Kidney (tissue), 14 donors: Measurements from ENCODE around the gene REEP3. TPM values are rescaled to one million over a fixed set of nuclear protein-coding genes. Genes with fewer than 3 reads are reported as not detected.
A peak's percentile ranks its signal among the peaks of the same experiment; 100 is the strongest.

ENCODE experiments used
- DNase-seq, 5 donors: peaks; one replicate each; pipeline ENCODE4 v3.0.0-alpha.2; 2013 to 2020
- FAIRE-seq: peaks from 2 replicates; lab custom pipeline; 2012; peaks lifted over from hg19 to GRCh38; lab: Jason Lieb, UNC
- H3K27ac ChIP-seq, 2 donors: one replicate each; pipeline ENCODE4 v1.7.0; 2013; ENCODE audit warnings: low read depth in 2 of 2, low read length in 2 of 2, inconsistent platforms in 1 of 2
- H3K27me3 ChIP-seq: one replicate; pipeline ENCODE4 v1.7.1; 2013; ENCODE audit warnings: low read length, inconsistent platforms; ENCODE audit not compliant: control insufficient read depth, insufficient read depth
- H3K36me3 ChIP-seq, 3 donors: one replicate each; pipeline versions ENCODE4 v1.7.0 to v1.7.1; 2013; ENCODE audit warnings: low read length in 3 of 3, control low read depth in 1 of 3, inconsistent platforms in 1 of 3; ENCODE audit not compliant: insufficient read depth in 3 of 3, control insufficient read depth in 2 of 3
- H3K4me1 ChIP-seq, 3 donors: one replicate each; pipeline versions ENCODE4 v1.7.0 to v1.7.1; 2013; ENCODE audit warnings: low read length in 3 of 3, inconsistent platforms in 1 of 3, low read depth in 1 of 3; ENCODE audit not compliant: control insufficient read depth in 2 of 3, insufficient read depth in 2 of 3
- H3K4me3 ChIP-seq, 3 donors: one replicate each; pipeline versions ENCODE4 v1.7.0 to v1.8.1; 2013; ENCODE audit warnings: low read length in 3 of 3, control low read depth in 1 of 3, inconsistent platforms in 1 of 3
- H3K9ac ChIP-seq, 3 donors: one replicate each; pipeline versions ENCODE4 v1.7.0 to v1.7.1; 2013; ENCODE audit warnings: low read length in 3 of 3, control low read depth in 1 of 3, inconsistent platforms in 1 of 3
- H3K9me3 ChIP-seq, 3 donors: one replicate each; pipeline versions ENCODE4 v1.7.0 to v1.7.1; 2013; ENCODE audit warnings: low read length in 3 of 3, control low read depth in 1 of 3, inconsistent platforms in 1 of 3; ENCODE audit not compliant: control insufficient read depth in 2 of 3, insufficient read depth in 1 of 3
- intact Hi-C: fragments of 100-400 bp; cut with DNase I; formaldehyde crosslinking; loops from one replicate; pipeline ENCODE4 v1.11.1; 2022
- polyA plus RNA-seq: library from polyadenylated mRNA; stranded (reverse); fragments of 350-450 nt; fragmentation: Illumina TruSeq; extraction: RNeasy Lipid Tissue Mini Kit (QIAGEN cat#74804); gene quantifications from one replicate; pipeline ENCODE4 v1.2.3, GENCODE V29; 2014; ENCODE audit warnings: low read depth, low replicate concordance; ENCODE audit not compliant: insufficient read depth
- total RNA-seq: library from RNA; stranded (reverse); fragmentation: NEBNext Ultra II Directional; extraction: Animal tissue kit (Norgen Biotek cat#: 25700); gene quantifications from one replicate; pipeline ENCODE4 v1.2.1, GENCODE V29; 2021
- TF ChIP-seq, protein P1 (sequence below): IDR thresholded peaks from 3 replicates; pipeline ENCODE4 v1.5.1; 2012; ENCODE audit warnings: mild to moderate bottlenecking, moderate library complexity, borderline replicate concordance; ENCODE audit not compliant: insufficient read depth; ENCODE audit errors: extremely low read depth
- donor health status: control.
- donor health status: control.
- donor health status: control.
- donor health status: control.
- donor health status: control.
- donor health status: DM: yes; HTN: yes; CAD: no.
- donor health status: Normal renal cell carcinoma (clear cell type).

The REEP3 gene
- total and polyA plus RNA-seq, 2 donors from 2014 or later: 12.7 to 34.6 TPM

DNA sequence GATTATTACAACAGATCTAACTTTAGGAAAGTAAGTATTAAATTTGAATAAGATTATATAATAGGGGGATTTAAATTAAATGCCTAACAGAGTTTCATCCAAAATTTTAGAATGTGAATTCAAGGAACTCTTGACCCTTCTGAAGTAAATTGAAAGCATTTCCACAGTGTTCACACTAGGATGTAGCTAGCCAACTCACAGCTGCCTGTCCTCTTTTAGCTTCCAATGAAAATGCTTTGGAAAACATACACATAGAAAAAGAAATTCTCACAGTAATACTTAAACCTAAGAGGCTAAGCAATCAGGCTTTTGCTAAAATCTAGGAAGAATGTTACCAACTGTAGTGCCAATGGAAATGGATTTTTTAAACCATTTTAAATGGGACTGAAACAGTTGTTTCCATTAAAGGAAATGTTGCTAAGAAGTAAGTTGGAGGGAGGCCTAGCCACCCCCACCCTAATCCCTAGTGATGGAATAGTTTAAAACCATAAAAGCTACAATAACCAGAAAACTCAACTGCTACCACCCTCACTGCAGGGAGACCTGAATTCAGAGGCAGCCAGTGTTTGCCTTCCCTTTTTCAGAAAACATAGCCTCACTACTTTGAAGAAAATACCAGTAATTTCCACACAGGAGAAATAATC is 58.3 kb downstream of the REEP3 start:
- Histone ChIP-seq H3K9ac (no peak overlapping the region), H3K4me3 (no peak overlapping the region), H3K9me3 (no peaks in the 10 kb centered on the region), H3K27ac (no peak overlapping the region), H3K4me1 (no peaks in the 10 kb centered on the region), H3K27me3 (no peaks in the 10 kb centered on the region), H3K36me3 (no peaks in the 10 kb centered on the region)
- DNase-seq (peak in 1 of 5 donors; percentile 47), FAIRE-seq (no peak)
- TF ChIP-seq, protein P1, sequence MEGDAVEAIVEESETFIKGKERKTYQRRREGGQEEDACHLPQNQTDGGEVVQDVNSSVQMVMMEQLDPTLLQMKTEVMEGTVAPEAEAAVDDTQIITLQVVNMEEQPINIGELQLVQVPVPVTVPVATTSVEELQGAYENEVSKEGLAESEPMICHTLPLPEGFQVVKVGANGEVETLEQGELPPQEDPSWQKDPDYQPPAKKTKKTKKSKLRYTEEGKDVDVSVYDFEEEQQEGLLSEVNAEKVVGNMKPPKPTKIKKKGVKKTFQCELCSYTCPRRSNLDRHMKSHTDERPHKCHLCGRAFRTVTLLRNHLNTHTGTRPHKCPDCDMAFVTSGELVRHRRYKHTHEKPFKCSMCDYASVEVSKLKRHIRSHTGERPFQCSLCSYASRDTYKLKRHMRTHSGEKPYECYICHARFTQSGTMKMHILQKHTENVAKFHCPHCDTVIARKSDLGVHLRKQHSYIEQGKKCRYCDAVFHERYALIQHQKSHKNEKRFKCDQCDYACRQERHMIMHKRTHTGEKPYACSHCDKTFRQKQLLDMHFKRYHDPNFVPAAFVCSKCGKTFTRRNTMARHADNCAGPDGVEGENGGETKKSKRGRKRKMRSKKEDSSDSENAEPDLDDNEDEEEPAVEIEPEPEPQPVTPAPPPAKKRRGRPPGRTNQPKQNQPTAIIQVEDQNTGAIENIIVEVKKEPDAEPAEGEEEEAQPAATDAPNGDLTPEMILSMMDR: no peak
- intact Hi-C loops: no loop called here

DNA sequence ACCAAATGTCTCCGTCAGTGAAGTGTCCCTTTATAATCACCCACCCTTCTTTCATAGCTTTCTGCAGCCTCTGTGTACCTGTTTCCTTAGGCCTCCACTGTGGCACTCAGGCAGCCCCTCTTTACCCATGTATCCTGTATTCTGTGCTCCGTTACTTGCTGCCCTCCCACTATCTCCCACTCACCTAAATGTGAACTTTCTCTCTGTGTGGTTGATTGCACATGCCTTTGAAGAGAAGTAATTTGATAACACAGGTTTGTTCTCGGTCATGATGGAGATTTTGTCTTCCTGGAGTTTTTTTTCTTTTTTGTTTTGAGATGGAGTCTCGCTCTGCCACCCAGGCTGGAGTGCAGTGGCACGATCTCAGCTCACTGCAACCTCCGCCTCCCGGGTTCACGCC is 61.5 kb downstream of the REEP3 start:
- Histone ChIP-seq H3K4me1 (peaks cover 0 to 3% (median 2%) of the 10 kb centered on the region in 3 donors), H3K9me3 (no peaks in the 10 kb centered on the region), H3K27ac (no peak overlapping the region), H3K27me3 (no peaks in the 10 kb centered on the region), H3K36me3 (no peaks in the 10 kb centered on the region), H3K9ac (no peak overlapping the region), H3K4me3 (no peak overlapping the region)
- FAIRE-seq: no peak
- intact Hi-C loops: no loop called here
- TF ChIP-seq, protein P1: no peak
- DNase-seq: peak in 3 of 5 donors; percentile 40 to 82 (median 72)

DNA sequence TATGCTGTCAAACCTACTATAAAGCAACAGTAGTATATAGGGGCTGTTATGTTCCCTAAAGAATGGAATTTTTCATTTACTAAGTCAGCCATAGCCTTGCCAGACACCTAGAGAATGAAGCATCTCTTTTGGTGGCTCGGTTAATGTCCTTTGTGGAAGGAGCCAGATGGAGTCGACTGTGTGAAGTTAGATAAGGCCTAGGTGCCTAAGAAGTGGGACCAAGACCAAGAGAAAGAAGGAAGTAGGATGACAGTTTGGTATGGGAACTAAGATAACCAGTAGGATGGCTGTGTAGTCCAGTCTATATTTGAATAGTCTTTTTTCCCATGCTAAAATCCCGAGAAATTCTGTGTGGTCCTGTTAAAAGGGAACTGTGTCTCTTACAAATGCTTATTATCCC is 62.2 kb downstream of the REEP3 start:
- no peak for DNase-seq
- no peak overlapping the region for H3K4me3 ChIP-seq
- intact Hi-C loops: no loop called here
- H3K9me3 ChIP-seq: no peaks in the 10 kb centered on the region
- TF ChIP-seq, protein P1: no peak
- H3K36me3 ChIP-seq: no peaks in the 10 kb centered on the region
- H3K4me1 ChIP-seq: peaks cover 0 to 3% (median 2%) of the 10 kb centered on the region in 3 donors
- no peaks in the 10 kb centered on the region for H3K27me3 ChIP-seq
- no peak for FAIRE-seq
- H3K27ac ChIP-seq: no peak overlapping the region
- no peak overlapping the region for H3K9ac ChIP-seq
